Inflammatory macrophage treated with lipopolysaccharide for 1 hour (primary cell): ENCODE measurements around the gene B4GALNT3.

Experiments
- DNase-seq, 2 donors: peaks; one replicate each; pipeline ENCODE4 v3.0.0-alpha.2; 2020 to 2022

Gene B4GALNT3

DNA sequence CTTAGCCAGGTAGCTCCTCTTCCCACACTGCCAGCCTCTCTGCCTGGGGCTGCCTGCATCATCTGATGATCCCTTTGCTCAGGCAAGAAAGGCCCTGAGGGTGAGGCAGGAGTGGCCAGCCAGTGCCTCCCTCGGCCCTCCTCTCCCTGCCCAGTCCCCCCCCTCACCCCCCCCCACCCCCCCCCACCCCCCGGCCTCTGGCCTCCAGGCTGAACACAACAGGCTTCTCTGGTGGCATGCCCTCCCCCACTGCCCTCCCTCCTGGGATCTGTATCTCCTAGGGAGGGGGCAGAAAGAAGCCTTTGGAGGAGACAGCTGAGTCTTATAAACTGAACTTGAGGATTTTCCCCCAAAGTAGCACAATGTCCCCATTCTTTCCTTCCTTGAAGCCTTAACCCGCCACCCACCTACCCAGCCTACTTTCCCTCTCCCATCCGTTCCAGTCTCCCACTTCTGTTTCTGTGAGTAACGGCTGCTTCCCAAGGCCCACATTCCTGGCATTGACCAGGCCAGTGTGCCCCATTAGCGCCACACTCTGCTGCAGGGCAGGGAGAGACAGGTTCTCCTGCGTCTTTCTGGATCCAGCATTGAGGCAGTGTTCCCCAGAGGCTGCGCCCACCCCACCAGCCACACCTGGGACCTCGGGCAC, 82.1 kb downstream of the B4GALNT3 start:
- no peak for DNase-seq

DNA sequence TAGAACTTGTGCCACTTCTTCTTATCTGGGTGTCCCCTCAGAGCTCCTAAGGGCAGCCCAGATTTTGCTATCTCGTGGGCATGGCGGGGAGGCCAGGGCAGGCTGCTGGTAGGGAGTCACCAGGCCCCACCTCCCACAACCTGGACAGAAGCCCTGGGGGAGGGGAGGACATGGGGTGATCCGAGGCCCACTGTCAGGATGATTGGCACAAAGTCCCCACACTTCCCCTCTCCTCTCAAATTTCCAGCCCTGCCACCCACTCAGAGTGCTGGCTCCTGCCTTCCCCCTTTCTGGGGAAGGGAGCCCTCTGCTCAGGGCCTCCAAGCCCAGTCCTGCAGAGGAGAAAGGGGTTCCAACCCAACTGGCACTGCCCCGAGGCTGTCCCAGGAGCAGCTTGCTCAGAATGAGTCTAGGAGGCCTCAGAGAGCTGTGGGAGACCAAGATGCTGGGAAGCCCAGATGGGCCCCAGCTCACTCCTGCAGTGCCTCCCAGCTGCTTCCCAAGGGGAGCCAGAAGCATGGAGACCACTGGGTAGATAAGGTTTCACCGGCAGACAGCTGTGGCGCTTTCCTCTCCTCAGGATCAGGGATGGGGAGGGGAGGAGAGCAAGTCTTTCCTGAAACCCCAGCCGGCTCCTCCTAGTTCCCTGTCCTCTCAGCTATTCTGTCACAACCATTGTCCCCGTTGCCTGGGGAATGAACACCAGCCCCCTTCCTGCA, 82.8 kb downstream of the B4GALNT3 start:
- peak in 1 of 2 donors; percentile 20 for DNase-seq

DNA sequence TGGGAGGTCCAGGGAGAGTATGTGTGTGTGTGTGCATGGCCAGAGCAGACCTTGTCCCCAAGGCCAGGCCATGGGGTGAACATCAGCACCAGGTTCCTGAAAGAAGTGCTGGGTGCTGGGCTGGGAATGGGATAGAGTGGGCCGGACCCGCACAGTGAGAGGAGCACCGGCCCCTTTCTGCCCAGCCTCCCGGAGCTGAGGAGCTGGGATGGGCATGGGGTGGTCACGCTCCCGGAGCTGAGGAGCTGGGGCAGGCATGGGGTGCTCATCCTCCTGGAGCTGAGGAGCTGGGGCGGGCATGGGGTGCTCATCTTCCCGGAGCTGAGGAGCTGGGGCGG, 83.3 kb downstream of the B4GALNT3 start:
- no peak for DNase-seq

DNA sequence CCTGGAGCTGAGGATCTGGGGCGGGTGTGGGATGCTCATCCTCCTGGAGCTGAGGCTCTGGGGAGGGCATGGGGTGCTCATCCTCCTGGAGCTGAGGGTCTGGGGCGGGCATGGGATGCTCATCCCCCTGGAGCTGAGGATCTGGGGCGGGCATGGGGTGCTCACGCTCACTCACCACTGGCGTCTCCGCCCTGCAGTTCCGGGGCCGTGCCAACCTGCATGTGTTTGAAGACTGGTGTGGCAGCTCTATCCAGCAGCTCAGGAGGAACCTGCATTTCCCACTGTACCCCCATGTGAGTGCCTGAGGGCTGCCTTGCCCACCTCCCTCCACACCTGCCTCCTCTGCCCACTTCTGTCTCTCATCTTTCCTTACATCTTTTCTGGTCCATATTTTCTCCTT, 84.4 kb downstream of the B4GALNT3 start:
- no peak for DNase-seq

DNA sequence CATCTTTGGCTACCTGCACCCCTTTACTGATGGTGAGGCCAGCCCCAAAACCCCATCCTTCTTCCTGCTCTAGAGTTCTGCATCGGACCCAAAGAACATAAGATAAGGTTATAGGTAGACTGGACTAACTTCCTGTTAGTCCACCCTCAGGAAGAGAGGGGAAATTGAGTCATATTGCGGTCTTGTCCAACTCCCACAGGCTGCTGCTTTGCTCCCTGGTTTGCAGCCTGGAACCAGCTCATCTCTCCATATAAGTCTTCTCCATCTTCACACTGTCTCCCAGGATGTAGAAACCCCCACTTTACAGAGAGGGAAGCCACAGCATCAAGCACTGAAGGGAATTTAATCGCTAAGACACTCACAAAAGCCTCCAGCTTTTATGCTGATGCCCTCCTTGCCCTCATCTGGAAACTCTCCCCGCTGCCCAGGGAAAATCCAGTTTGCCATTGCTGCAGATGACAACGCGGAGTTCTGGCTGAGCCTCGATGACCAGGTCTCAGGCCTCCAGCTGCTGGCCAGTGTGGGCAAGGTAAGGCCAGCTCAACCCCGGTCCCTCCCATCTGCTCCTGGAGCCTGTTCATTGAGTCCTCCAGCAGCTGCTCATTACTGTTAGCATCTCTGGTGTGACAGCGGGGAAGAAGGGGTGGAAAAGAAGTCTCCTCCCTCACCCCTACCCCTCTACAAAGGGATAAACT, 85.3 kb downstream of the B4GALNT3 start:
- DNase-seq: no peak

DNA sequence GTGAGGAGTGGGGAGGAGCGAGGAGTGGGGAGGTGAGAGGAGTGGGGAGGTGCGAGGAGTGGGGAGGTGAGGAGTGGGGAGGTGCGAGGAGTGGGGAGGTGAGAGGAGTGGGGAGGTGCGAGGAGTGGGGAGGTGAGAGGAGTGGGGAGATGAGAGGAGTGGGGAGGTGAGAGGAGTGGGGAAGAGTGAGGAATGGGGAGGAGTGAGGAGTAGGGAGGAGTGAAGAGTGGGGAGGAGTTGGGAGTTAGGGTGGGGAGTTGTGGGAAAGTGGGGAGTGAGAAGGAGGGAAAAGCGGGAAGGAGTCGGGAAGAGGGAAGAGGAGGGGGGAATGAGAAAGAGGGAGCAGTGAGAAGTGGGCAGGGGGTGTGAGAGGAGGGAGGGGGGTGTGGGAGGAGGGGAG, 86.1 kb downstream of the B4GALNT3 start:
- no peak for DNase-seq

DNA sequence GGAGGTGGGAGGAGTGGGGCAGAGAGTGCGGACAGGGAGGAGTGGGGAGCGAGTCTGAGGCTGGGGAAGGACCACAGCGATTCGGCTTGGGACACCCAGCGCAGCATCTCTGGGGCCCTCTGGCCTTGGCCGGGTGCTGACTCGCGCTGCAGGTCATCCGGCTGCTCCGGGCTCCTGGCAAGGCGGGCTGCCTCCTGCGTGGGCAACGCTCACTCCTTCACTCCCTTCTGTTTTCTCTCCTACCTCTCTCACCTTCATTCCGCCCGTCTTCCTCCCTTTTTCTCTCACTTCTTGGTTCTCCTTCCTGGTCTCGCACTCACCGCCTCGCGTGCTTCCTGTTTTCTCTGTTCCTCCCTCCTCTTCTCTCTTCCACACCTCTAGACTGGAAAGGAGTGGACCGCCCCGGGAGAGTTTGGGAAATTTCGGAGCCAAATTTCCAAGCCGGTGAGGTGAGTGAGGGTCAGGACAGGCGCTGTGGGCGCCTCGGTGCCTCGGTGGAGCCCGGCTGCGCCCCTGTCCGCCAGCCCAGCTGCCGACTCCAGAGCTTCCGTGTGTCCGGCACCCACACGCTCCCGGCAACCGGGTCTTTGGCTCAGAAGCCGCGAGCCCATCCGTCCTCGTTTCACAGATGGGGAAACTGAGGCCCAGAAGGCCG, 86.7 kb downstream of the B4GALNT3 start:
- DNase-seq: no peak

DNA sequence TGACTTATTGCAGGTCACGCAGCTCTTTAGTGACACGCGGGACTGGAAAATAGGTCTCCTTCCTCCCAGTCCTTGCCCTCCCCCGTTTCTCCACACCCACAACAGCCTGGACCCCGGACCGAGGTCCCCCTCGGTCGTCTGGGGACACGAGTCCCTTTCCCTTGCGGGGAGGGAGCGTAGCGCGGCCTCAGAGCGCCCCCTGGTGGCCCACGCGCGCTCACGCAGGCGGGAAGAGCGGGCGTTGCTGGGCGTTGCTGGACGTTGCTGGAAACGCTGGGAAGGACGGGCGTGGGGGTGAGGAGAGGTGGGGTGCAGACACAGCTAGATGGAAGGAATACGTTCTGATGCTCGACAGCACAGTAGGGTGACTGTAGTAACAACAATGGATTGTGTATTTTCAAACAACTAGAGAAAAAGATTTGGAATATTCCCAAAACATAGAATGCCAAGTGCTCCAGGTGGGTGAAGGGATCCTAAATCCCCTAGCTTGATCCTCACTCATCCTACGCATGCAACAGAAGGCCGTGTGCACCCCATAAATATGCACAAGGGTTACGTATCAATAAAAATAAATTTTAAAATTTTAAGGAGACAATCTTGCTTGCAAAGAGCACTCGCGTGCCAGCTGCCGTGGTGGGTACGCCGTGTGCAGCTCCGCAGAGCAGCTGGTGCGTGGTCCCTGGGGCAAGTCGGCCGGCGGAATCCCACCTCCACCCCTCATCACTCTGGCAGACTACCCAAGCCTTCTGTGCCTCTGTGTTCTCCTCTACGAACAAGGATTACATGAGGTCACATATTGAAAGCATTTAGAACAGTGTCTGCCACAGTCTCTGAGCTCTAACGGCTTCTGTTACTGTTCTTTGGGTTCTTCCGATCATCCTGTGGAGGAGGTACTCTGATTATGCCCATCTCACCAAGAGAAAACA, 87.4 kb downstream of the B4GALNT3 start:
- peak; percentile 44 to 84 for DNase-seq

DNA sequence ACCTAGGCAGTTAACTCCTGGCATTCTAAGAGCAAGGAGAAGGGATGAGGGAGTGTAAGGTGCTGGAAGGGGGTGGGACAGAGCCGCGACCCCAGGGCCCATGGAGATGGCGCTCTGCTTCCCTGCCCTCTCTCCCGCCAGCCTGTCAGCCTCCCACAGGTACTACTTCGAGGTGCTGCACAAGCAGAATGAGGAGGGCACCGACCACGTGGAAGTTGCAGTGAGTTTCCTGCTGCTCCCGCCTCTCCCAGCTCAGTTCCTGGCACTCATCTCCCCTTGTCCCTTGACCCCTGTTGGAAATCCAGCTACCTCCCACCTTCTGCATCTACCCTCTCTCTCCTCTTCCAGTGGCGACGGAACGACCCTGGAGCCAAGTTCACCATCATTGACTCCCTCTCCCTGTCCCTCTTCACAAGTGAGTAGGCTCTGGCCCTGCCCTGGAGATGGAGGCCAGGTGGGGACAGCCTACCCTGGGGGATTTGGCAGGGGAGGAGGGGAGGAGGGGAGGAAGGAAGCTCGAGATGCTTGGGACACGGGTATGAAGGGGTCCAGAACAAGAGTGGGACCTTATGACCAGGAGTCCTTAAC, 88.2 kb downstream of the B4GALNT3 start:
- no peak for DNase-seq

DNA sequence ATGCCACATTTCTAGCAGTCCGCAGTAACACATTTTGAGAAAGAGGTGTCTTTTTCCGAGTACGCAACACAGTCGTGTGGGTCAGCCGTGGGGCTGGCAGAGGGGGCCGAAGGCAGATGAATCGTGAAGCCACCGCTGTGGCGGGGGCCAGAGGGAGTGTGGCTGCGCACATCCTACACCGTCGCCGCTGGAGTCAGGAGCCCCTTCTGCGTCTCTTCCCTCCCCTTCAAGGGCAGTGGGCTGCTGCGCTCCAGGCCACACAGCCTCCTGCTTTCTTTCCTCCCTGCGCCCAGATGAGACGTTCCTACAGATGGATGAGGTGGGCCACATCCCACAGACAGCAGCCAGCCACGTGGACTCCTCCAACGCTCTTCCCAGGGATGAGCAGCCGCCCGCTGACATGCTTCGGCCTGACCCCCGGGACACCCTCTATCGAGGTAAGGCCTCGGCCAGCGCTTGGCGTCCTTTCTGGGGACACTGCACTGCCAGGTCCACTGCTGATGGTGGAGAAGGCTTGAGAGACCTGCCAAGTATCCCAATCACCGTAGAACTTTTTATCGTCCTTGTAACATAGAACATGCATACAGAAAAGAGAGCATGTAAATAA, 89.8 kb downstream of the B4GALNT3 start:
- no peak for DNase-seq

DNA sequence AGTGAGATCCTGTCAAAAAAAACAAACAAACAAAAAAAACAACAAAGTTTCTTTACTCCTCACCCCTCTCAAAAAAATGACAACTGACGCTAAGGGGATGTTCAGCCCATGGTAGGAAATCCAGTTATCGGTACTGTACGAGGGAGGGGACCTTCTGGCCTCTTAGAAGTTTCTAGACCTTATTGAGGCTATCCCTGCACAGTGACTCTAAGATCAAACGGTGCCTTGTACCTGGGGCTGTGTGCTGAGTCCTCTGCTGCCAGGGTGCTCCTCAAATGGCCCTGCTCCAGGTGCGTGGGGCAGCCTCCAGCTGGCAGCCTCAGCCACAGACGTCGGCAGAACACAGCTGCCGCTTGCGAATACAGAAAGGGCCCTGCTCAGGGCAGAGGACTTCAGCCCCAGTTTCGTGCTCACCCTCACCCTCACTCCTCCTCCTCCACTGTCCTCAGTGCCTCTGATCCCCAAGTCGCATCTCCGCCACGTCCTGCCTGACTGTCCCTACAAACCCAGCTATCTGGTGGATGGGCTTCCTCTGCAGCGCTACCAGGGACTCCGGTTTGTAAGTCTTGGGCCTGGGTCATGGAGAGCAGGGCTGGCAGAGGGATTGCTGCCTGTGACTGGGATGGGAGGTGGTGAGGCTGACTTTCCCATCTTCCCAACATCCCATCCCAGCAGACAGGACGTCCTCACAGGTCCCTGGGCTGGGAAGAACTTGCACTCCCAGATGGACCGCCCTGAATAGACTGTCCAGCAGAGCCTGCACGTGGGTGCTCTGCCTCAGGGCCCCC, 90.9 kb downstream of the B4GALNT3 start:
- no peak for DNase-seq

DNA sequence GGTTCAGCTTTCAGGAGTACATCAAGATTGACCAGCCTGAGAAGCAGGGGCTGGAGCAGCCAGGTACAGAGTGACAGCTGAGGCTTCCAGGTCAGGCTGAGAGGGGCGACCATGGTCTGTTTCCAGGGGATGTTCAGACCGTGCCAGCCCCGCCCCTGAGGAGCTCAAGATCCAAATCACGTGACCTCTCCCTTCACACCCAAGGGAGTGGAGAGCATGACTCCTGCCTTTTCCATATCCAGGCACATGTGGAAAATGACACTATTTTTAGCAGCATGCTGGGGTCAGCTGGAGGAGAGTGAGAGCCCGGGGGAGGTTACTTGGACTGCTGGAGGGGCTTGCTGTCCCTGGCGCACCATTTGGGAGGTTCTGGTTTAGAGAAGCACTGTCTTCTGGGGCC, 92.7 kb downstream of the B4GALNT3 start:
- DNase-seq: no peak

DNA sequence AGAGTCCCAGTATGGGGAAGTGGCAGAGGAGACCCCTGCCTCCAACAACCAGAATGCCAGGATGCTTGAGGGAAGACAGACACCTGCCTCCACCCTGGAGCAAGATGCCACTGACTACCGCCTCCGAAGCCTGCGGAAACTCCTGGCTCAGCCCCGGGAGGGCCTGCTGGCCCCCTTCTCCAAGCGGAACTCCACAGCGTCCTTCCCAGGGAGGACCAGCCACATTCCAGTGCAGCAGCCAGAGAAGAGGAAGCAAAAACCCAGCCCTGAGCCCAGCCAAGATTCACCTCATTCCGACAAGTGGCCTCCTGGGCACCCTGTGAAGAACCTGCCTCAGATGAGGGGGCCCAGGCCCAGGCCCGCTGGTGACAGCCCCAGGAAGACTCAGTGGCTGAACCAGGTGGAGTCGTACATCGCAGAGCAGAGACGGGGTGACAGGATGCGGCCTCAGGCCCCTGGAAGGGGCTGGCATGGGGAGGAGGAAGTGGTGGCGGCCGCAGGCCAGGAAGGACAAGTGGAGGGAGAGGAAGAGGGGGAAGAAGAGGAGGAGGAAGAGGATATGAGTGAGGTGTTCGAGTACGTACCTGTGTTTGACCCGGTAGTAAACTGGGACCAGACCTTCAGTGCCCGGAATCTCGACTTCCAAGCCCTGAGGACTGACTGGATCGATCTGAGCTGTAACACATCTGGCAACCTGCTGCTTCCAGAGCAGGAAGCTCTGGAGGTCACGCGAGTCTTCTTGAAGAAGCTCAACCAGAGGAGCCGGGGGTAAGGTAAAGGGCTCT, 93.7 kb downstream of the B4GALNT3 start:
- no peak for DNase-seq

DNA sequence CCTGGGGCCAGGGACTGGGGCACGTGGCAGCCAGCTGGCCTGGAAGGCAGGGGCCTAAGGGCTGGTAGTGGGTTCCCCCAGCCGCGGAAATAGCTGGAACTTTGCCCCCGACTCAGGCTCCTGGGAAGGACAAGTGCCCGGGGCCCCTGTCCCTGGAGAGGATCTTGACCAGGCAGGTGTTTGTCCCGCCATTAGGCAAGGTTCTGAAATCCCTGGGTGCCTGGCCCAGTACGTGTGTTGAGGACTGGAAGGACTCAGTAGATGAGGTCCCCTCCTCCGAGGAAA, 94.2 kb downstream of the B4GALNT3 start:
- no peak for DNase-seq

DNA sequence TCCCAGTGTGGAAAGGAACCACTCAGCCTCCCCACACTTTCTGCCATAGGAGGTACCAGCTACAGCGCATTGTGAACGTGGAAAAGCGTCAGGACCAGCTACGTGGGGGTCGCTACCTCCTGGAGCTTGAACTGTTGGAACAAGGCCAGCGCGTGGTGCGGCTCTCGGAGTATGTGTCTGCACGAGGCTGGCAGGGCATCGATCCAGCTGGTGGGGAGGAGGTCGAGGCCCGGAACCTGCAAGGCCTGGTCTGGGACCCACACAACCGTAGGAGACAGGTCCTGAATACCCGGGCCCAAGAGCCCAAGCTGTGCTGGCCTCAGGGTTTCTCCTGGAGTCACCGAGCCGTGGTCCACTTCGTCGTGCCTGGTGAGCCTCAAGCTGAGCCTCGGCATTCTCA, 96.8 kb downstream of the B4GALNT3 start:
- DNase-seq: no peak

DNA sequence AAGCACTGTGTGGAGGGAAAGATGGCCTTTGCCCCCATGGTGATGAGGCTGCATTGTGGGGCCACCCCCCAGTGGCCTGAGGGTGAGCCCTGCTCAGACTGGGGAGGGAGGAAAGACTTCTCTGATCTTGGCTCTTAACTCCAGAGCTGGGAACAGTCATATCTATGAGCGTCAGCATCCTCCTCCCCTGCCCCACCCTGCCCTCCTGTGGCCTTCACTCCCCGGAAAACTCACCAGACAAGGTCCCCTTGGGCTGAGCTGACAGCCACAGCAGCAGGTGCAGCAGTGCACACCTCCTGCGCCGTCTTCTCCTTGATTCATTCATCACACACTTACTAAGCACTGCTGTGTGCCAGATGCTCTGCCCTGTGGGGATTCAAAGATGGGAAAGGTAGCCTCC, 98.8 kb downstream of the B4GALNT3 start:
- no peak for DNase-seq

DNA sequence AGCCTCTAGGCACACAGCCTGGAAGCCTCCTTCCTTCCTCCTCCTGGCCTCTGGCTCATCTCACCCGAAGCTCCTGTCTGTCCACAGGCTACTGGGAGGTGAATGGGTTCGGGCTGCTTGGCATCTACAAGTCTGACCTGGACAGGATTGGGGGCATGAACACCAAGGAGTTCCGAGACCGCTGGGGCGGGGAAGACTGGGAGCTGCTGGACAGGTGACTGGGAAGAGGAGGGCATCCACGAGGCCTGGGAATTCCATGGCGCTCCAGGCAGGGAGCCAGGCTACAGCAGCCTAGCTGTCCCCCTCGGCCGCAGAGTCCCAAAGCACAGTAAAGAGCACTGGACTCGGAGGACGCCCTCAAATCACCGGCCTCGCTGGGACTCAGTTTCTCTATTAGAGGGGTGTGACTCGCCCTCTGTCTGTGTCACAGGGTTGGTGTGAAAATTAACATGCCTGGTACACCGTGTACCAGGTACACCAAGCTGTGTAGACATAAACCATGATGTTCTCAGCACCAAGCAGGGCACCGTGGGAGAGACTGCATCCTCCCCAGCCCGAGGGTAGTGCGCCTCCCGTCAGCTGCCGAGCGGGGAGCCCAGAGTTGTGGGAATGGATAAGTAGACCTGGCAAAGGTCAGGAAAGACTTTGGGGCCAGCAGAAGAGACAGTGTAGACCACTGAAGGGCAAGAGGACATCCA, 99.6 kb downstream of the B4GALNT3 start:
- no peak for DNase-seq

DNA sequence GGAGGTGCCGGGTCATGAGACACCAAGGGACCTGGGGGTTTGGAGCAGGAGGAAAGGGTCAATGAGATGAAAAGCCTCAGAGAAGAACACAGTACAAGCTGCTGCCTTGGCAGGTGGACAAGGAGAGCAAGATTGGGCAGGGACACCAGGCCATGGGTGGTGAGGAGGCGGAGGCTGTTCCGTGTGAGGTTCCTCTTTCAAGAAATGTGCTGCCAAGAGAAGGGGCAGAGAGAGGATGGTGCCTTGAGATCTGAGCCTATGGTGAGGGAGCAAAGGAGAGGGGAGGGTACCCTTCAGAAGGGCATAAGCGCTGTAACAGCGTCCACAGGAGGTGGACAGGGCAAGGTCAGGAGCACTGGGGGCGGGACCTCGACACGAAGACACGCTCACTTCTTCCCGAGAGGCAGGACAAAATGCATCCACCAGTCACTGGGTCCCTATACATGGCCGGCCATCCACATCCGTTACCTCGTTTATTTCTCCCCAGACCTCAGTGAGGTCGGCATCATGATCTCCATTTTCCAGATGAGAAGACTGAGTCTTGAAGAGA, 100.2 kb downstream of the B4GALNT3 start:
- DNase-seq: peak; percentile 38 to 50

DNA sequence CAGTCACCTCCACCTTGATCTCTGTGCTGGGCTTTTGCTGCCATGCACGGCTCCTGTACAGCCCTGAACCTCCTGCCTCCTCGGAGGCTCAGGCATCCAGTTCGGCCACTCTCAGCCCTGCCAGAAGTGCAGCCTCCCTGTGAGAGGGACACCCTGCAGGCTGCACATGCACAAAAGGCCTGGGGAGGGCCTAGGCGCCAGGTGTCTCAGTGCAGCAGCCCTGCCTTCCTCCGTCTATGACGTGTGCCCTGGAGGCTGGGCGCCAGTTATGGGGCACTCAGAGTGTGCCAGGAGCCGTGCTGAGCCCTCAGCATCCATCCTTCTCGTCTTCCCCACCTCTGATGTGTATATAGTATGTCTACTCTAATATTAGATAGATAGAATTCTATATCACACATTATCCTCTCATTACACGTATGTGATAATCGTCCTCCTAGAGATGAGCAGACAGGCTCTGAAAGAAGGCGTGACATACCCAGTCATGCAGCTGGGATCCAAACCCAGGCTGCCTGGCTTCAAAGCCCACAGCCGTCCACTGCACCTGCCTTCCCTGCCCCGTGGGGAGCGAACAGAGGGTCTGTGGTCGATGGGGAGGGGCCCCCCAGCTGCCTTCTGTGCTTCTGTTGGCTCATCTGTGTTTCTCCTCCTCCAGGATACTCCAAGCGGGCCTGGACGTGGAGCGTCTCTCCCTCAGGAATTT, 101.1 kb downstream of the B4GALNT3 start:
- no peak for DNase-seq
